HL-60 (cell line): ENCODE measurements around the gene VAT1L.

Experiments
- DNase-seq, 2 experiments: peaks; one replicate each; pipeline ENCODE4 v3.0.0-alpha.2; 2010 to 2020; ENCODE audit warnings: low read depth in 1 of 2, low spot score in 1 of 2
- H3K27ac ChIP-seq: fragments of 250-450 bp; sonication (Bioruptor Pico); replicated peaks from 2 replicates; pipeline ENCODE4 v1.5.1; 2020; ENCODE audit warnings: mild to moderate bottlenecking, moderate library complexity
- H3K27me3 ChIP-seq: fragments of 250-450 bp; sonication (Bioruptor Pico); 2 replicates; pipeline ENCODE4 v1.5.1; 2021; ENCODE audit warnings: mild to moderate bottlenecking, moderate library complexity; ENCODE audit not compliant: insufficient read depth, poor library complexity, severe bottlenecking
- H3K4me3 ChIP-seq: replicated peaks from 2 replicates; pipeline ENCODE4 v1.5.1; 2011; ENCODE audit warnings: mild to moderate bottlenecking, control low read depth, low read length; ENCODE audit not compliant: insufficient read depth
- CTCF ChIP-seq: IDR thresholded peaks from one replicate; pipeline ENCODE4 v1.5.1; 2011; ENCODE audit warnings: low read length, control low read depth, inconsistent platforms; ENCODE audit not compliant: insufficient read depth
- GABPA ChIP-seq: IDR thresholded peaks from 2 replicates; pipeline ENCODE4 v1.6.1; 2012; ENCODE audit warnings: low read depth
- POLR2AphosphoS5 ChIP-seq: IDR thresholded peaks from 2 replicates; pipeline ENCODE4 v1.6.1; 2012; ENCODE audit warnings: low read depth
- SPI1 ChIP-seq: IDR thresholded peaks from 2 replicates; pipeline ENCODE4 v1.6.1; 2012; ENCODE audit warnings: low read depth, mild to moderate bottlenecking, borderline replicate concordance
- TF ChIP-seq, protein P1 (sequence below): IDR thresholded peaks from 2 replicates; pipeline ENCODE4 v1.6.1; 2012; ENCODE audit warnings: low read depth; ENCODE audit not compliant: insufficient replicate concordance

The VAT1L gene

DNA sequence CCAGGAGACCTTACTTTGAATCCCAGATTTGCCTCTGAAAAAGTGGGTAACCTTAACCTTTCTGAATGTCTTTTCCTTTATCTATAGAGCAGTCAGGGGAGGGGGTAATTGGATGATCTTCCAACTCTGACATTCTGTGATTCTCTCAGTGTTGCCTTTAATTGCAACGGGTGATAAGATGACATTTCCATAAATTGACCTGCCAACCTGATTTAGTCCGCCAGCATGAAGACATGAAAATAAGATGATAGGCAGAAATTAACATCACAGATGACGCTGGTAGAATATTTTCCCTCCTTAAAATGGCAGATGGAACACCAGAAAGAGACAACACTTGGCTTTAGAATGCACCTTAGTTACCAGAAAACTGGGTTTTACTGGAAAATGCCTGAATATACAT is 72.6 kb downstream of the VAT1L start:
- Histone ChIP-seq H3K27ac (no peak overlapping the region), H3K4me3 (no peak overlapping the region), H3K27me3 (peaks cover 4% of the 10 kb centered on the region)
- TF ChIP-seq CTCF (no peak), GABPA (no peak), SPI1 (no peak), POLR2AphosphoS5 (no peak)
- TF ChIP-seq, protein P1, sequence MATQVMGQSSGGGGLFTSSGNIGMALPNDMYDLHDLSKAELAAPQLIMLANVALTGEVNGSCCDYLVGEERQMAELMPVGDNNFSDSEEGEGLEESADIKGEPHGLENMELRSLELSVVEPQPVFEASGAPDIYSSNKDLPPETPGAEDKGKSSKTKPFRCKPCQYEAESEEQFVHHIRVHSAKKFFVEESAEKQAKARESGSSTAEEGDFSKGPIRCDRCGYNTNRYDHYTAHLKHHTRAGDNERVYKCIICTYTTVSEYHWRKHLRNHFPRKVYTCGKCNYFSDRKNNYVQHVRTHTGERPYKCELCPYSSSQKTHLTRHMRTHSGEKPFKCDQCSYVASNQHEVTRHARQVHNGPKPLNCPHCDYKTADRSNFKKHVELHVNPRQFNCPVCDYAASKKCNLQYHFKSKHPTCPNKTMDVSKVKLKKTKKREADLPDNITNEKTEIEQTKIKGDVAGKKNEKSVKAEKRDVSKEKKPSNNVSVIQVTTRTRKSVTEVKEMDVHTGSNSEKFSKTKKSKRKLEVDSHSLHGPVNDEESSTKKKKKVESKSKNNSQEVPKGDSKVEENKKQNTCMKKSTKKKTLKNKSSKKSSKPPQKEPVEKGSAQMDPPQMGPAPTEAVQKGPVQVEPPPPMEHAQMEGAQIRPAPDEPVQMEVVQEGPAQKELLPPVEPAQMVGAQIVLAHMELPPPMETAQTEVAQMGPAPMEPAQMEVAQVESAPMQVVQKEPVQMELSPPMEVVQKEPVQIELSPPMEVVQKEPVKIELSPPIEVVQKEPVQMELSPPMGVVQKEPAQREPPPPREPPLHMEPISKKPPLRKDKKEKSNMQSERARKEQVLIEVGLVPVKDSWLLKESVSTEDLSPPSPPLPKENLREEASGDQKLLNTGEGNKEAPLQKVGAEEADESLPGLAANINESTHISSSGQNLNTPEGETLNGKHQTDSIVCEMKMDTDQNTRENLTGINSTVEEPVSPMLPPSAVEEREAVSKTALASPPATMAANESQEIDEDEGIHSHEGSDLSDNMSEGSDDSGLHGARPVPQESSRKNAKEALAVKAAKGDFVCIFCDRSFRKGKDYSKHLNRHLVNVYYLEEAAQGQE, result no peak
- no peak for DNase-seq

- Histone ChIP-seq H3K27me3 (peaks cover 4% of the 10 kb centered on the region), H3K27ac (no peak overlapping the region), H3K4me3 (no peak overlapping the region)
- no peak for DNase-seq
- TF ChIP-seq, protein P1, result no peak
- TF ChIP-seq GABPA (no peak), CTCF (no peak), POLR2AphosphoS5 (no peak), SPI1 (no peak)
These were observed 74.9 kb downstream of the VAT1L start for GRCh38 chr16:77863250-77863649.

DNA sequence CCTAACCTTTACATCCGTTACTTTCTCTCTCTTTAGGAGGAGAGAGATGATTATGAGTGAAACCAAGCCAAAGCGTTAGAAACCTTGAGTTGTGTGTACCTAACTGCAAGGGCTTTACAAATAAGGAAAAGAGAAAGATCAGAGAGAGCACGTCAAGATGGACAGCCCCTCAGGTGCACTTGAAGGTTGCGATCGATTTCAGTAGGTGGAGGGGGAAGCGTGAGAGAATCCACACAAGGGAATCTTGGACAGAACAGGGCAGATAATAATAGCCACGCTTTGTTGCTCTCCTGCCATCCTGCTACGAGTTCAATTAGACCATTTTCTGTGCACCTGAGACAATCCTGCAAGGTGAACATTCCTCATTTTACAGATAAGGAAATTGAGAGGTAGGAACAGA is 78.4 kb downstream of the VAT1L start:
- Histone ChIP-seq H3K27me3 (no peaks in the 10 kb centered on the region), H3K4me3 (no peak overlapping the region), H3K27ac (no peak overlapping the region)
- TF ChIP-seq GABPA (no peak), CTCF (no peak), SPI1 (no peak), POLR2AphosphoS5 (no peak)
- TF ChIP-seq, protein P1, result no peak
- DNase-seq, result no peak
